Progenitor cell of endocrine pancreas (in vitro differentiated cells): Measurements from ENCODE around the gene GIPC3. TPM values are rescaled to one million over a fixed set of nuclear protein-coding genes. Genes with fewer than 3 reads are reported as not detected.

Experiments used
- DNase-seq: peaks from one replicate; pipeline ENCODE4 v3.0.0; 2021; ENCODE audit warnings: low spot score; ENCODE audit not compliant: unreplicated experiment
- H3K27ac Mint-ChIP-seq: 2 replicates; pipeline ENCODE4 v1.8.0; 2021; ENCODE audit warnings: mild to moderate bottlenecking, moderate library complexity, mixed read lengths
- H3K27me3 Mint-ChIP-seq: 2 replicates; pipeline ENCODE4 v1.8.0; 2021; ENCODE audit warnings: mixed read lengths
- H3K36me3 Mint-ChIP-seq: 2 replicates; pipeline ENCODE4 v1.8.0; 2022; ENCODE audit warnings: mixed read lengths; ENCODE audit not compliant: insufficient read depth
- H3K4me1 Mint-ChIP-seq: 2 replicates; pipeline ENCODE4 v1.8.0; 2021; ENCODE audit warnings: low read depth, mixed read lengths
- H3K4me3 Mint-ChIP-seq: 2 replicates; pipeline ENCODE4 v1.8.0; 2021; ENCODE audit warnings: low read depth, mild to moderate bottlenecking, moderate library complexity, mixed read lengths
- H3K9me3 Mint-ChIP-seq: 2 replicates; pipeline ENCODE4 v1.8.0; 2021; ENCODE audit warnings: low read depth, mixed read lengths
- CTCF ChIP-seq: fragments of 200-600 bp; sonication (generic); IDR thresholded peaks from one replicate; pipeline ENCODE4 v1.5.0; 2021; ENCODE audit warnings: antibody characterized with exemption, mild to moderate bottlenecking; ENCODE audit not compliant: unreplicated experiment
- total RNA-seq: library from RNA; stranded (reverse); gene quantifications from 2 replicates; pipeline ENCODE4 v1.2.1, GENCODE V29; 2021

The GIPC3 gene
- total RNA-seq, 1 donor from 2014 or later: not detected

DNA sequence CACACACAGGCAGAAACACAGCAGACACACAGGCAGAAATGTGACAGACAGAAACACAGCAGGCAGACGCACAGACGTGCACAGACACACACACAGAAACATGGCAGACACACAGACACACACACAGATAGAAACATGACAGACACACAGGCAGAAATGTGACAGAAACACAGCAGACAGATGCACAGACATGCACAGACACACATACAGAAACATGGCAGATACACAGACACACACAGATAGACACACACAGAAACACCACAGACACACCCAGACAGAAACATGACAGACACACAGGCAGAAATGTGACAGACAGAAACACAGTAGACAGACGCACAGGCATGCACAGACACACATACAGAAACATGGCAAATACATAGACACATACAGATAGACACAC lies 20.1 kb downstream of the GIPC3 start:
- H3K36me3 Mint-ChIP-seq: no peaks in the 10 kb centered on the region
- no peaks in the 10 kb centered on the region for H3K4me1 Mint-ChIP-seq
- H3K27me3 Mint-ChIP-seq: peaks cover 14% of the 10 kb centered on the region
- no peak for TF ChIP-seq CTCF
- H3K27ac Mint-ChIP-seq: no peak overlapping the region
- H3K9me3 Mint-ChIP-seq: no peaks in the 10 kb centered on the region
- H3K4me3 Mint-ChIP-seq: no peak overlapping the region
- no peak for DNase-seq

DNA sequence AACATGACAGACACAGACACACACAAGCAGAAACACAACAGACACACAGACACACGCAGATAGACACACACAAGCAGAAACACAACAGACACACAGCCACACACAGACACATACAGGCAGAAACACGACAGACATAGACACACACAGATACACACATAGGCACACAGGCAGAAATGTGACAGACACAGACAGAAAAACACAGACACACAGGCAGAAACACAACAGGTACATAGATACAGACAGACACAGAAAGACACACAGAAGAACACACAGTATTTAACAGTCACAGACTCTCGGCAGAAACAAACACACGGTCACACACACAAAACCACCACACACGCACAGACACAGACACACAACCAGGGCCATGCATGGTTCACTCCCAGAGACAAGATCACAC lies 20.5 kb downstream of the GIPC3 start:
- H3K9me3 Mint-ChIP-seq: no peaks in the 10 kb centered on the region
- H3K4me1 Mint-ChIP-seq: no peaks in the 10 kb centered on the region
- peaks cover 14% of the 10 kb centered on the region for H3K27me3 Mint-ChIP-seq
- no peak overlapping the region for H3K27ac Mint-ChIP-seq
- no peak for DNase-seq
- H3K4me3 Mint-ChIP-seq: no peak overlapping the region
- H3K36me3 Mint-ChIP-seq: no peaks in the 10 kb centered on the region
- TF ChIP-seq CTCF: no peak

DNA sequence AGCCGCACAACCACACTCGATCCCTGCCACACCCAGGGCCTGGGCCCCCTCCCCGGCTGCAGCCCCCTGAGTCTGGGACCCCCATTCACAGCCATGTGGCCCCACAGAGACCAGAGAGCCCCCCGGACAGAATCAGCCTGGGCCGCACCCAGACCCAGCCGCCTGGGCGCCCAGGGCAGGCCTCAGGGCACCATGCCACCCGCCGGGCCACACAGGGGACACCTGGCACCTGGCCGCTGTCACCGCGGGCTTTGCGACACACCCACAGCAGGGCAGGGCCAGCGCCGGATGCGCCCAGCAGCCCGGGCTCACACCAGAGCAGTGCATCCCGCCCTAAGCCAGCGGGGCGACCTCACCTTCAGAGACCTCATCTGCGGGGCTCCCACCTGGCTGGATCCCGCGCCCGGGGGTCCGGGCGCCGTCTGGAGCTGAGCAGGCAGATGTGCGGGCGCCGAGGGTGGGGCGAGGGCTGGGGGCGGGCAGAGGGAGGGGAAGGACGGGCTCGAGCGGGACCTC lies 21.0 kb downstream of the GIPC3 start:
- H3K4me3 Mint-ChIP-seq: no peak overlapping the region
- peaks cover 14% of the 10 kb centered on the region for H3K27me3 Mint-ChIP-seq
- no peaks in the 10 kb centered on the region for H3K36me3 Mint-ChIP-seq
- H3K9me3 Mint-ChIP-seq: no peaks in the 10 kb centered on the region
- H3K27ac Mint-ChIP-seq: no peak overlapping the region
- TF ChIP-seq CTCF: no peak
- no peaks in the 10 kb centered on the region for H3K4me1 Mint-ChIP-seq
- DNase-seq: no peak

GRCh38 chr19:3606690-3607289 lies 21.5 kb downstream of the GIPC3 start, which contains the start of gene TBXA2R:
TBXA2R (minus strand) TSS chr19:3606875; CDS start chr19:3600634, 6,241 bp downstream.
- Mint-ChIP-seq H3K4me3 (no peak within 1 kb of the TSS), H3K36me3 (no peaks in the 10 kb centered on the region), H3K27me3 (peaks cover 14% of the 10 kb centered on the region), H3K9me3 (no peaks in the 10 kb centered on the region), H3K4me1 (no peaks in the 10 kb centered on the region), H3K27ac (no peak within 1 kb of the TSS)
- no peak for TF ChIP-seq CTCF
- no peak for DNase-seq

DNA sequence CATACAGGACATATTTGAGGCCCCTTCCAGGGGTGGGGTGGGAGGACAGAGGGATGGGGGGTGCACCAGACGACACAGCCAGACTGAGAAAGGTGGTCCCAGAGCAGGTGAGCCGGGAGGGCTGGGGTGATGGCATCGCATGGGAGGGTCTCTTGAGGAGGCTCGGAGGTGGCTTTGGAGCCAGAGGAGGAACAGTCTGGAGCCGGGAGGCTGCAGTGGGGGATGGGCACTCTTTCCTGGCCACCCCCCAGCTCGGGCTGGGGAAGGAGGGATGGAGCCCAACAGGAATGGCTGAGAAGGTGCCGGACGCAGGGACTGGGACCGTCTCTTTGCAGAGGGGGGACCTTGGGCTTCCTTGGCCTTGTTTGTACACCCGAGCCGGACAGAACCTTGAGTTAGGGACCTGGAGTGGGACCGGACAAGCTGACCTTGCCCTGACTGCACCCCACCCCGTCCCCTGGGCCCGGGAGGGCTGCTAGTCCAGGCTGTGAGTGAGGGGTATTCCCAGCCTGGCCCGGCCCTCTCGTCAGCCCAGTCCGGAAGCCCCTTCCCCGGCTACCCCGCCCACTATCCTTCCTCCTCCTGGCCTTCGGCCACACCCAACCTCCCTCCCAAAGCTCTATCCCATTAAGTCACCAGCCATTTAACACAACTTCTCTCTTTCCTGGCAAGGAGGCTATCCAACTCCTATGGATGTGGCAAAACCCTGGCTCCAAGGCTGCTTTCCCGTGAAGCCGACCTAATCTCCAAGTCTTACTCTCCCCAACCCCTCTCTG lies 22.2 kb downstream of the GIPC3 start:
- Mint-ChIP-seq H3K27me3 (peaks cover 14% of the 10 kb centered on the region), H3K27ac (no peak overlapping the region), H3K9me3 (no peaks in the 10 kb centered on the region), H3K4me1 (no peaks in the 10 kb centered on the region), H3K4me3 (no peak overlapping the region), H3K36me3 (peaks cover 3% of the 10 kb centered on the region)
- DNase-seq: no peak
- no peak for TF ChIP-seq CTCF
